Measurements from ENCODE around the gene RPL10.
A peak's percentile ranks its signal among the peaks of the same experiment; 100 is the strongest.

RPL10 gene

DNA sequence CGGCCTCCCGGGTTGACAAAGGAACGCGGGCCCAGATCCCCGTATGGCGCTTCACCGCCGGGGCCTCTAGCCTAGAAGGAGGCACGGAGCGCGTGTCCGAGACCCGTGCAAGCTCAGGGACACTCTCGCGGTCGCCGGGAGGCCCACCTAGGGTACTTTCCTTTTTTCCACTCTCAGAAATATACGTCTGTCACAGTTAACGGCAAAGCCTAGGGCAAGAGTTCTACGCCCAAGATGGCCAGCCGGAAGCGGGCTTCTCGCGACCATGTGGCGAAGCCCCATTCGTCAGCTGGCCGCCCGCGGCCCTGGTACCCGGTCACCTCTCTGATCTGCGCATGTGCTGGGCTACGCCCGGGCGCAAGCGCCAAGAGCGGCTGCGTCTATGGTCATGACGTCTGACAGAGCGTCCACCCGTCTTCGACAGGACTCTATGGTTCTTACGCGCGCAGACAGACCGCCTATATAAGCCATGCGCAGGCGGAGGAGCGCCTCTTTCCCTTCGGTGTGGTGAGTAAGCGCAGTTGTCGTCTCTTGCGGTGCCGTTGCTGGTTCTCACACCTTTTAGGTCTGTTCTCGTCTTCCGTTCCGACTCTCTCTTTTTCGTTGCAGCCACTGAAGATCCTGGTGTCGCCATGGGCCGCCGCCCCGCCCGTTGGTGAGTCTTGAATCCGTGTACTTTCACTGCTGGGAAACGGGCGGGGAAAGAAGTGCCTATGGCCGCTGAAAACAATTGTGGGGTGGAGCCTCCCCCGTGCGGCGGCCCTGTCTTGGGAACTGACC lies at the start of gene RPL10:
RPL10 (plus strand) TSS at position 490 of the 780 bp plus-strand sequence; CDS start at position 633, 143 bp downstream.
- H3K4me3 ChIP-seq (ENCODE audit: low read length) = peak within 1 kb of the TSS; percentile 87
- peak; percentile 97 for DNase-seq (ENCODE audit: low read depth)
- TF ChIP-seq, protein P1, sequence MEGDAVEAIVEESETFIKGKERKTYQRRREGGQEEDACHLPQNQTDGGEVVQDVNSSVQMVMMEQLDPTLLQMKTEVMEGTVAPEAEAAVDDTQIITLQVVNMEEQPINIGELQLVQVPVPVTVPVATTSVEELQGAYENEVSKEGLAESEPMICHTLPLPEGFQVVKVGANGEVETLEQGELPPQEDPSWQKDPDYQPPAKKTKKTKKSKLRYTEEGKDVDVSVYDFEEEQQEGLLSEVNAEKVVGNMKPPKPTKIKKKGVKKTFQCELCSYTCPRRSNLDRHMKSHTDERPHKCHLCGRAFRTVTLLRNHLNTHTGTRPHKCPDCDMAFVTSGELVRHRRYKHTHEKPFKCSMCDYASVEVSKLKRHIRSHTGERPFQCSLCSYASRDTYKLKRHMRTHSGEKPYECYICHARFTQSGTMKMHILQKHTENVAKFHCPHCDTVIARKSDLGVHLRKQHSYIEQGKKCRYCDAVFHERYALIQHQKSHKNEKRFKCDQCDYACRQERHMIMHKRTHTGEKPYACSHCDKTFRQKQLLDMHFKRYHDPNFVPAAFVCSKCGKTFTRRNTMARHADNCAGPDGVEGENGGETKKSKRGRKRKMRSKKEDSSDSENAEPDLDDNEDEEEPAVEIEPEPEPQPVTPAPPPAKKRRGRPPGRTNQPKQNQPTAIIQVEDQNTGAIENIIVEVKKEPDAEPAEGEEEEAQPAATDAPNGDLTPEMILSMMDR (conservative IDR thresholded peaks at IDR 0.05; ENCODE audit: low read length) = no peak

DNA sequence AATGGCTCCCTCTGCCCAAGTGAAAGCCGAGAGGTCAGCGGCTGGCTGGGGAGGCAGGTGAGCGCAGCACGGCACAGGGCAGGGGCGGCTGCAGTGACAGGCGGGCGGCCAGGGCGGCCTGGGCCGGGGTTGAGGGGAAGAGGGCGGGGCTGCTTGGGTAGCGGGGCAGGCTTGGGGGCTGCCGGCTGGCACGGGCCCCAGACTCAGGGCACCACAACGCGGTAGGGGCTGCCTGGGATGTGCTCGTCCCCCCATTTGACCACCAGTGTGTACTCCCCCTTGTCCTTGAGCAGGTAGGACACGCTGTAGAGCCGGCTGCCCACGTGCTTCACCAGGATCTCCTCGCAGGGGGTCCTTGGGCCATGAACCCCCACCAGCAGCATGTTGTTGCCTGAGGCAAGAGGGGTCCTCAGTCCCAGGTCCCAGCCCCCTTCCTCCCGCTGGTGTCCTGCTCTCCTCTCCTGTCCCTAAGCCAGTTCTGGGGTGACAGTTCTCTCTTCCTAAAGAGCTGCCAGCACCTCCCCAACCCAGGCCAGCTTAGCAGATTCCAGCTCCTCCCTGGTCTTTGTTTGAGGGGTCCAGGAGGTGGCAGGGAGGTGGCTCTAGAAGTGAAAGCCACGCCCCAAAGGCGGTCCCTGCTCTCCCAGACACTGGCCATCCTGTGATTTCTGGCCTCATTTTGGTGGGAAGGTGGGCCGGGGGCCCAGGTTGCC lies 49.4 kb upstream of the RPL10 start:
- TF ChIP-seq, protein P1 (conservative IDR thresholded peaks at IDR 0.05; ENCODE audit: low read length) = no peak
- DNase-seq (ENCODE audit: low read depth) = no peak
- H3K4me3 ChIP-seq (ENCODE audit: low read length) = no peak overlapping the region

DNA sequence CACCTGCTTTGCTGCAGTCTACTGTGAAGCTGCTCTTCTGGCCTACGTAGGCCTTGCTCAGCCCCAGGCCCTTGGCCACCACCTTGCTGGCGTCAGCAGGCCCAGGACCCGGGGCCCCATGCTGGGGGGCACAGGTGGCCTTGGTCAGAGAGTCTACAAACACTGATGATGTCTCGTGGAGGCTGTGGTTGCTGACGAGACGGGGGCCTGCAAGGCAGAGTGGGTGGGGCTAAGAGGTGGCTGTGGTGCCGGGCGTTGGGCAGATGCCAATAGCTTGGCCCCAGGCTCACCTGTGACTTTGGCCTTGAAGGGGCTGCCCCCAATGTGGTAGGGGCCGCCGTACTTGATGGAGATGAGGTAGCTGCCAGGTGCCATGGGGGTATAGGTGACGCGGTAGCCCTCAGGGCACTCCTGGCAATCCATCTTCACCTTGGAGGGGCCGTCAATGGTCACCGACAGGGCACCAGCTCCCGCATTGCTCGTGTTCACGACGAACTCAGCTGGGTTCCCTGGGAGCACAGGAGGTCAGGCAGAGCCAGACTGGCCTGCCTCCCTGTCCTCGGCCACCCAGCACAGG lies 48.7 kb upstream of the RPL10 start:
- DNase-seq (ENCODE audit: low read depth) = no peak
- H3K4me3 ChIP-seq (ENCODE audit: low read length) = no peak overlapping the region
- TF ChIP-seq, protein P1 (conservative IDR thresholded peaks at IDR 0.05; ENCODE audit: low read length) = no peak

DNA sequence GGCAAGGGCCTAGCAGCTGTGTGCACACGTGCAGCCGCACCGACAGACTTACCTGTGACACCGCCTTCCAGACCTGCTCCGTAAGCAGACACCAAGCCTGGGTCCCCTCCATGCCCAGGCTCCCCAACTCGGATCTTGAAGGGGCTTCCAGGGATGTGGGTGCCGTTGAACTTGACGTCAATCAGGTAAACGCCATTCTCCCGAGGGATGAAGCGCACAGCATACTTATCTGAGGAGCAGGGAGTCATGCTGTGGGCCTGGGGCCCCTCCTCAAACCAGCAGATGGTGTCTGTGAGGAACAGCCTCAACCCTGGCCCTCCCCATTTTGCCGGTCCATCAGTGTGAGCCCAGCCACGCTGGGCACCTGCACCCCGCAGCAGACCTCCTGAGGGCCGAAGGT lies 48.2 kb upstream of the RPL10 start:
- TF ChIP-seq, protein P1 (conservative IDR thresholded peaks at IDR 0.05; ENCODE audit: low read length) = no peak
- no peak for DNase-seq (ENCODE audit: low read depth)
- no peak overlapping the region for H3K4me3 ChIP-seq (ENCODE audit: low read length)

DNA sequence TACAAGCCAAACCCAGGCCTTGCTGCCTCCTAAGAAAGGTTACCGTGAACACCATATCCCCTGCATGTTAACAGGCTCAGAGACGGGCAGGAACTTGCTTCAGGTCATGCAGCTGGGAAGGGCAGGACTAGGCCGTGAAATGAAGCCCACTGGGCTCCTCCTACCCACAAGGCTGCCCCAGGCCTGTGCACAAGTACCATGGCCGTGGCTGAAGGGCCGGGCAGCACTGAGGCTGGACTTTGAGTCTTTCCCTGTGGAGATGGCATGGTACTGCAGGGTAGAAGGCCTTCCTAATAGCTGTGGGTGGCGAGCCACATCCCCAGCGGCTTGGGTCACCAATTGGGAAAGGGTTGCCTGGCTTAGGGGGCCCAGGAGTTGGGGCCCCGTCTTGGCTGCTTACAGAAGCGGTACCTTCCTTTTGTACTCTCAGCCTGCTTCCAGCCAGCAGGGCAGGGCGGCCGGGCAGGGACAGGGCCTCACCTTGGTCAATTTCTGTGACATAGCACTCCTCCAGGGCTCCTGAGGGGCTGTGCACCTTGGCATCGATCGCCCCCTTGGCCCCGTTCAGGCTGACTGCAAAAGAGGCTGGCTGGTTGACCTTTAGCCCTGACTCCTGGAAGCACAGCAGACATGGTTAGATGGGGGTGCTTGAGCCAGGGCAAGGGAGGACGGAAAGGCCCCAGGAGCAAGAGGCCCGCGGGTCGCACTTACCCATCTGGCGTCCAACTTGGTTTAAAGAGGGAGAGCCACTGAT lies 47.6 kb upstream of the RPL10 start:
- H3K4me3 ChIP-seq (ENCODE audit: low read length) = no peak overlapping the region
- TF ChIP-seq, protein P1 (conservative IDR thresholded peaks at IDR 0.05; ENCODE audit: low read length) = no peak
- DNase-seq (ENCODE audit: low read depth) = no peak

DNA sequence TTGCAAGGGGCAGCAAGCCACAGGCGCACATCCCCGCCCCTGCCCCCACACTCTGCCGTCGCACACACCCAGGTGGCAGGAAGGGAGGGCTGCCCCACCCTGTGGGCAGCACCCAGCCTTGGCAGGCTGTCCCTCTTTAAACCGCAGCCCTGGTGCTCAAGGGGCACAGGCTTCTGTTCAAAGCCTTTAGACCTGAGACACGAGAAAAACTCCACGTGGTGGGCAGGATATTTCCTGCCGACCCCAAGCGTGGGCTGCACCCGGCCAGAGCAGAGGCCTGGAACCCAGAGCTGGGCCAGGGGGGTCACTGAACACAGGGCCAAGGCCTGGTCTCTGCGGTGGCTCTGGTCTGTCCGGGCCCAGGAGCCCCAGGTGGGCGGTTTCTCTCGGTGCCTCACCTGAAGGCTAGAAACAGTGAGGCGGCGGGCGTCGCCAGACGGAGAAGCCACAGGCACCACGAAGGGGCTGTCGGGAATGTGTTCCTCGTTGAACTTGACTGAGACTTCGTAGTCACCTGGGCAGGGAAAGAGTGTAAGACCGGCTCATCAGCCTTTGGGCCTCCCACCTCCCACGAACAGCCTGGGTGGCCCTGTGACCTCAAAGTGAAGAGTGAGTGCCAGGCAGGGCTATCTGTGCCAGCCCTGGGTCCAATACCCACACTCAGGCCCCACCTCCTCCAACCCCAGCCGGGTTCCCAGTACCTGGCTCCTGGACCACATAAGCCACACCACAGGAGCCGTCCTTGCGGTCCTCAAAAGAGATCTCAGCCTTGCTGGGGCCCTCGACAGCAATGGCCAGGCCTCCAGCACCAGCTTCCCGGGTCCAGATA lies 46.8 kb upstream of the RPL10 start:
- TF ChIP-seq, protein P1 (conservative IDR thresholded peaks at IDR 0.05; ENCODE audit: low read length) = no peak
- no peak overlapping the region for H3K4me3 ChIP-seq (ENCODE audit: low read length)
- DNase-seq (ENCODE audit: low read depth) = no peak

Data from AG10803 (cell line).